HG02571 (cell line): ENCODE results near the gene NRG3.

Experiments
- ATAC-seq: cut with Tn5 transposase; IDR thresholded peaks from one replicate; pipeline ENCODE4 v1.9.1; 2021; ENCODE audit warnings: mild to moderate bottlenecking, moderate library complexity; ENCODE audit not compliant: unreplicated experiment

The NRG3 gene

GRCh38 chr10:81882011-81882410 lies 7.0 kb downstream of the NRG3 start:
- ATAC-seq, result no peak

- no peak for ATAC-seq
These were observed 9.9 kb downstream of the NRG3 start for GRCh38 chr10:81884856-81885255.

DNA sequence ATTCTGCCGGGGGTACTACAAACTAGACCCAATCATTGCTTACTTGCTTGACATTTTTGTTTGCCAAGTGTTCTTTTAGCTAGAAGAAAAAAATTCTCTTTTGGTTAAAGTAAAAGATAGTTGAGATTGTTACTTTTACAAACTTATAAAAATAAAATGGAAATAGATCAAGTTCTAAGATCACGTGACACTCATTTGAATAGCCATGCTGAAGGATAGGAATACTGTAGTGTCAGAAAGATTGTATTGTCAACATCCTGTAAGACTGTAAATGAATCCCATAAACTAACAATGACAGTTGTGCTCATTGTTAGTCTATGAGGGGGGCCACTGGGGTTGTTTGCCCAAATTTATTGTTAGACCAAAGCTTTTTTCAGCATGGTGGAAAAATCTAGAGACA lies 10.5 kb downstream of the NRG3 start:
- no peak for ATAC-seq

DNA sequence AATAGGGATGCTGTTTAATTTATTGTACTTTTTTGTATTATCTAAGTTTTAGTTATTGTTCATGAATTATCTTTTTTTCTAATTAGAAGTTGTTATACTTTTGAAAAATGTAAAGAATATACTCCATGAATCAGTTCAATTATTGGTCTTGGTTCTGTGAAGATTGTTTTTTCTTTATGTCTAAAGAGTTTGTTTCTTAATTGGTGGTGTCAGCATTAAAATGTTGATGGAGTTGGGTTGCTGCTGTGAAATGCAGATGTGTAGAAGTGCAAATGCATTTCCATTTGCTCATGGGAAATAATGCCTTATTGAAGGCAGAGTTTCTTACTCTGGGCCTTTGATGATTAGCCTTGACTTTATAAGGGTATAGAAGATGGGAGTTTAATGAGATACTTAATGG lies 11.9 kb downstream of the NRG3 start:
- ATAC-seq, result no peak

- ATAC-seq, result no peak
These were observed 14.3 kb downstream of the NRG3 start for GRCh38 chr10:81889181-81889769.

- no peak for ATAC-seq
These were observed 19.6 kb downstream of the NRG3 start for GRCh38 chr10:81894616-81895015.

DNA sequence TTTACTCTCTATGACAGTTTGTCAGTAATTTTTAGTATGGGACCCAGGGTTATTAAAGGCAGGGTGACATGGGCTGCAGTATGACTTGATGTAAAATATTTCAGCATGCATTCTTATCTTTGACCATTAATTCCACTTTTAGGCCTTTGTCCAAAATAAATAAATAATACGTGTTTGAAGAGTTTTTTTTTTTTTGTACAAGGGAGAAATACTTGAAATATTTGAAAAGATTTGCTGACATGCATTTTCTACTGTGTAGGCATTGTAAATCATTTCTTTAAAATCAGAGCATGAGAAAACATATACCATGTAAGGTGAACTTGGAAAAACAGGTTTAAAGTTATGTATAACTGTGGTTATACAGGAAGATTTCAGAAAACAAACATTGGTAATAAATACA lies 23.5 kb downstream of the NRG3 start:
- no peak for ATAC-seq

DNA sequence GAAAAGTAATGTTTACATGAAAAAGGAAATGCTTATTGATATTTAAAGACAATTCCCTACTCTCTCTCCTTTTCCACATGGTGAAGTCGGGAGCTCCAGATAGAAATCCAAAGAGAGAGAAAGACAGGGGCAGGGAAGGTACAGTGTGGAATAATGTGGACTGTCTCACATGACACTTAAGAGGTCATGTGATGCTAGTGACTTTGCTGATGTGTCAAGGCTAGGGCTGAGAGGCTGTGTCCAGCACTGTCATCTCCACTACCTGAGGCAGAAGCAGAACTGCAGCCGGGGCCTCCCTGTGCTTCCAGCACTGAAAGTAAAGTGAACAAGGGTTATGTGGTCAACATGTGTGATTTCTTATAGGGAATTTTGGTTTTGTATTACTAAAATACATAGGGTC lies 26.0 kb downstream of the NRG3 start:
- no peak for ATAC-seq

- no peak for ATAC-seq
These were observed 28.5 kb downstream of the NRG3 start for GRCh38 chr10:81903472-81903871.

- no peak for ATAC-seq
These were observed 30.2 kb downstream of the NRG3 start for GRCh38 chr10:81905161-81905560.

DNA sequence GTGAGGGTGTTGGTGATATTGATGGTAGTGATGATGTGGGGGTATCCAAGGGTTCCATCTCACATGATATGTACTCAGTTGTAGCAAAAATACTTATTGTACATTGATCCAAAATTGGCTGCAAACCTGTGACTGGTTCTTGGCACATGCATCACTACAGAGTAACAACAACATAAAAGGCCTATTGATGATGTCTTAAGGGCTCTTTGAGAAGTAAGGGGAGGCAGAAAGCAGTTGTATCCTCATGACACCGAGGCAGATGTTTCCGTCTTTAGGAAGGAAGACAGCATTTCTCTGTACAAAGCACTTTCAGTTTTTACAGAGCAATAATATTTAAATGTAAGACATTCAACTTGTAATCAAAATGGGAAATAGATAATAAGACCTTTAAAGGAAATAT lies 34.5 kb downstream of the NRG3 start:
- ATAC-seq, result no peak

- no peak for ATAC-seq
These were observed 36.3 kb downstream of the NRG3 start for GRCh38 chr10:81911328-81911727.

GRCh38 chr10:81914736-81915503 lies 39.9 kb downstream of the NRG3 start:
- no peak for ATAC-seq

- no peak for ATAC-seq
These were observed 40.5 kb downstream of the NRG3 start for GRCh38 chr10:81915504-81915897.

DNA sequence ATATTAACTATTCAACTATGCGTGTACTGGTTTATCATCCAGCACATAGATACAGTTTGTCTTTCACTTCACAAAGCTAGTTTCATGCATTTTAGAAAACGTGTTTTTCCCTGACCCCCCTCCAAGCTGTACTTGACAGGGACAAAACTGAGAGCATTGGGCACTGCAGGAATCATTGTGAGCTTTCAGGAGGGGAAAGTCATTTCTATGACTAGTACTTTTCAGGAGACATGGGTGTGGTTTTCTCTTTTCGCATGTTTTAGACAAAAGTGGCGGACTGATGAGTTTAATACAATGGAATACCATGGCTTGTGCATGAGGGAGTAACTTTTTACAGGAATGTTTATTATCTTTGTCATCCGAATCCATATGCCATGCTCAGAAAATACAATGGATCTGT lies 42.7 kb downstream of the NRG3 start:
- no peak for ATAC-seq

- ATAC-seq, result no peak
These were observed 43.8 kb downstream of the NRG3 start for GRCh38 chr10:81918766-81919165.

GRCh38 chr10:81920213-81920829 lies 45.3 kb downstream of the NRG3 start:
- no peak for ATAC-seq

DNA sequence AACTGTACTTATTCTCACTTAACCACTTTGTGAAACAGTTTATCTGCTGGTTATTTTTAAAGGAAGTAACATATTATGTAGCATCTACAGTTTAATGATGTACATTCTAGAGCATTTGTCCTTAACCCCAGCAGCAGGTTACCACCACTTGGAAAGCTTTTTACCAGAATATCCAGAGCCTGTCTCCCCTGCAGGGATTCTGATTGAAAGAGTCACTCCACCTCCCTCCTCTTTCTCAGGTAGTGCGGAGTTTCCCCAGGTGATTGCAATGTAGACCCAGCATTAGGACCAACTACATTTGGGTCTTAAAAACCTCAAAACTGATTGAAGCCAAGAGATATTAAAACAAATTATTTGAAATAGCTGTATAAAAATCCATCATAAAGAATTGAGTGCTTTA lies 53.1 kb downstream of the NRG3 start:
- no peak for ATAC-seq

GRCh38 chr10:81943583-81943982 lies 68.6 kb downstream of the NRG3 start:
- no peak for ATAC-seq

GRCh38 chr10:81944609-81945008 lies 69.6 kb downstream of the NRG3 start:
- no peak for ATAC-seq

GRCh38 chr10:81949283-81949682 lies 74.3 kb downstream of the NRG3 start:
- no peak for ATAC-seq

DNA sequence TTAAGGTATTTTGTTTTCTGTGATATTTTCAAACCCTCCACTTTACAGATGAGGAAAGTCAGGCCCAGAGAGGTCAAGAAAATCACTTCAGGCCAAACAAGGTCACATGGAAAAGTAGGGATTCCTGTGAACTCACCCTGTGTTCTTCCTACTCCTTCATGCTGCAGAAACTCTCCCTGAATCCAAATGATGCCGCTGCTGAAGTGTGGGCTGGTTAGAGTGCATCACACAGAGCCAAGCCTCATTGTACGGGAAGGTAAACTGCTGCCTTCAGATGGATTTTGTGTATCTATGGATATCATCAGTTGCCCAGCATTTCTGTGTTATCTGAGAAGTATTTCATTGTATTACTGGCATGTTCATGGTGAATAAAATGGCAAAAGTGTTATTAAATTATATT lies 75.4 kb downstream of the NRG3 start:
- ATAC-seq, result no peak
